Cardiac fibroblast (primary cell): Measurements from ENCODE around the gene ITGB8.
A peak's percentile ranks its signal among the peaks of the same experiment; 100 is the strongest.

Source experiments
- DNase-seq, 2 donors: peaks; one replicate each; pipeline versions ENCODE4 v3.0.0 to v3.0.0-alpha.2; 2010; ENCODE audit warnings: low read depth in 2 of 2
- H3K4me3 ChIP-seq, 2 donors: replicated peaks in 1 of 2; 1 replicate in 1 of 2; 2 replicates in 1 of 2; pipeline ENCODE4 v1.5.1; 2011; ENCODE audit warnings: low read depth in 2 of 2, low read length in 2 of 2, mild to moderate bottlenecking in 2 of 2, moderate library complexity in 1 of 2
- CTCF ChIP-seq: IDR thresholded peaks from one replicate; pipeline ENCODE4 v1.5.1; 2011; ENCODE audit warnings: low read depth, mild to moderate bottlenecking, low read length, inconsistent platforms

ITGB8 gene

GRCh38 chr7:20401861-20402746 lies 71.4 kb downstream of the ITGB8 start:
- no peak for TF ChIP-seq CTCF
- H3K4me3 ChIP-seq: no peak overlapping the region
- no peak for DNase-seq

GRCh38 chr7:20402747-20403230 lies 72.1 kb downstream of the ITGB8 start:
- H3K4me3 ChIP-seq: no peak overlapping the region
- DNase-seq: peak; percentile 22 to 27
- peak; percentile 33 for TF ChIP-seq CTCF

GRCh38 chr7:20403331-20403730 lies 72.6 kb downstream of the ITGB8 start:
- TF ChIP-seq CTCF: no peak
- H3K4me3 ChIP-seq: no peak overlapping the region
- DNase-seq: peak; percentile 21 to 62

GRCh38 chr7:20404320-20404719 lies 73.6 kb downstream of the ITGB8 start:
- DNase-seq: no peak
- H3K4me3 ChIP-seq: no peak overlapping the region
- no peak for TF ChIP-seq CTCF

GRCh38 chr7:20407585-20408466 lies 77.1 kb downstream of the ITGB8 start:
- DNase-seq: peak; percentile 65 to 83
- H3K4me3 ChIP-seq: no peak overlapping the region
- no peak for TF ChIP-seq CTCF

- peak; percentile 39 to 85 for DNase-seq
- H3K4me3 ChIP-seq: no peak overlapping the region
- no peak for TF ChIP-seq CTCF
Measured at GRCh38 chr7:20408467-20408826, 77.7 kb downstream of the ITGB8 start.
